ENCODE data around the gene TXNRD2. TPM values are rescaled to one million over a fixed set of nuclear protein-coding genes. Genes with fewer than 3 reads are reported as not detected.

Gene TXNRD2
- total RNA-seq, 1 donor from 2014 or later, result 25.7 TPM

GRCh38 chr22:19918332-19919106, 23.1 kb downstream of the TXNRD2 start:
- Mint-ChIP-seq H3K36me3 (ENCODE audit: low read depth, unreplicated experiment) (peaks cover 24% of the 10 kb centered on the region), H3K27ac (ENCODE audit: unreplicated experiment) (no peak overlapping the region), H3K4me1 (ENCODE audit: low read depth, unreplicated experiment) (no peaks in the 10 kb centered on the region), H3K4me3 (ENCODE audit: unreplicated experiment) (no peak overlapping the region), H3K27me3 (ENCODE audit: low read depth, unreplicated experiment) (peaks cover 14% of the 10 kb centered on the region), H3K9me3 (ENCODE audit: unreplicated experiment) (peaks cover 6% of the 10 kb centered on the region)
- Histone ChIP-seq H3K4me1 (ENCODE audit: insufficient read depth, low read length) (no peaks in the 10 kb centered on the region), H3K79me2 (ENCODE audit: insufficient read depth, low read length) (no peaks in the 10 kb centered on the region), H3K4me2 (ENCODE audit: low read length) (no peak overlapping the region), H2AFZ (ENCODE audit: low read depth, low read length) (no peak overlapping the region), H3K36me3 (ENCODE audit: insufficient read depth, low read length) (peaks cover 3% of the 10 kb centered on the region), H4K20me1 (ENCODE audit: insufficient read depth, low read length) (no peaks in the 10 kb centered on the region), H3K9ac (ENCODE audit: low read length) (no peak overlapping the region), H3K4me3 (ENCODE audit: insufficient read depth, low read depth, low read length) (no peak overlapping the region), H3K9me3 (ENCODE audit: insufficient read depth, low read depth, low read length) (no peaks in the 10 kb centered on the region), H3K27me3 (ENCODE audit: insufficient read depth, low read length) (no peaks in the 10 kb centered on the region), H3K27ac (ENCODE audit: low read depth, low read length) (no peak overlapping the region)
- DNase-seq (ENCODE audit: low read depth) (no peak), FAIRE-seq (no peak)
- no peak for TF ChIP-seq EZH2 (IDR thresholded peaks at IDR 0.05; ENCODE audit: insufficient read depth, low read length)
- TF ChIP-seq, protein P1, sequence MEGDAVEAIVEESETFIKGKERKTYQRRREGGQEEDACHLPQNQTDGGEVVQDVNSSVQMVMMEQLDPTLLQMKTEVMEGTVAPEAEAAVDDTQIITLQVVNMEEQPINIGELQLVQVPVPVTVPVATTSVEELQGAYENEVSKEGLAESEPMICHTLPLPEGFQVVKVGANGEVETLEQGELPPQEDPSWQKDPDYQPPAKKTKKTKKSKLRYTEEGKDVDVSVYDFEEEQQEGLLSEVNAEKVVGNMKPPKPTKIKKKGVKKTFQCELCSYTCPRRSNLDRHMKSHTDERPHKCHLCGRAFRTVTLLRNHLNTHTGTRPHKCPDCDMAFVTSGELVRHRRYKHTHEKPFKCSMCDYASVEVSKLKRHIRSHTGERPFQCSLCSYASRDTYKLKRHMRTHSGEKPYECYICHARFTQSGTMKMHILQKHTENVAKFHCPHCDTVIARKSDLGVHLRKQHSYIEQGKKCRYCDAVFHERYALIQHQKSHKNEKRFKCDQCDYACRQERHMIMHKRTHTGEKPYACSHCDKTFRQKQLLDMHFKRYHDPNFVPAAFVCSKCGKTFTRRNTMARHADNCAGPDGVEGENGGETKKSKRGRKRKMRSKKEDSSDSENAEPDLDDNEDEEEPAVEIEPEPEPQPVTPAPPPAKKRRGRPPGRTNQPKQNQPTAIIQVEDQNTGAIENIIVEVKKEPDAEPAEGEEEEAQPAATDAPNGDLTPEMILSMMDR (IDR thresholded peaks at IDR 0.05; ENCODE audit: insufficient read depth, low read depth, low read length), result no peak

GRCh38 chr22:19917389-19918138, 24.1 kb downstream of the TXNRD2 start:
- Histone ChIP-seq H3K9me3 (ENCODE audit: insufficient read depth, low read depth, low read length) (no peaks in the 10 kb centered on the region), H3K4me3 (ENCODE audit: insufficient read depth, low read depth, low read length) (no peak overlapping the region), H3K27ac (ENCODE audit: low read depth, low read length) (no peak overlapping the region), H3K4me1 (ENCODE audit: insufficient read depth, low read length) (no peaks in the 10 kb centered on the region), H3K27me3 (ENCODE audit: insufficient read depth, low read length) (no peaks in the 10 kb centered on the region), H3K4me2 (ENCODE audit: low read length) (no peak overlapping the region), H3K9ac (ENCODE audit: low read length) (no peak overlapping the region), H2AFZ (ENCODE audit: low read depth, low read length) (no peak overlapping the region), H3K36me3 (ENCODE audit: insufficient read depth, low read length) (peaks cover 3% of the 10 kb centered on the region), H4K20me1 (ENCODE audit: insufficient read depth, low read length) (no peaks in the 10 kb centered on the region), H3K79me2 (ENCODE audit: insufficient read depth, low read length) (no peaks in the 10 kb centered on the region)
- peaks cover 29% of the 10 kb centered on the region for H3K36me3 Mint-ChIP-seq (ENCODE audit: low read depth, unreplicated experiment)
- FAIRE-seq (no peak), DNase-seq (ENCODE audit: low read depth) (no peak)
- no peaks in the 10 kb centered on the region for H3K4me1 Mint-ChIP-seq (ENCODE audit: low read depth, unreplicated experiment)
- H3K27me3 Mint-ChIP-seq (ENCODE audit: low read depth, unreplicated experiment), result peaks cover 11% of the 10 kb centered on the region
- H3K4me3 Mint-ChIP-seq (ENCODE audit: unreplicated experiment), result no peak overlapping the region
- TF ChIP-seq, protein P1 (IDR thresholded peaks at IDR 0.05; ENCODE audit: insufficient read depth, low read depth, low read length), result no peak
- TF ChIP-seq EZH2 (IDR thresholded peaks at IDR 0.05; ENCODE audit: insufficient read depth, low read length), result no peak
- H3K27ac Mint-ChIP-seq (ENCODE audit: unreplicated experiment), result no peak overlapping the region
- H3K9me3 Mint-ChIP-seq (ENCODE audit: unreplicated experiment), result peaks cover 6% of the 10 kb centered on the region
